Neural cell (in vitro differentiated cells): ENCODE data around the gene PERCC1. TPM values are rescaled to one million over a fixed set of nuclear protein-coding genes. Genes with fewer than 3 reads are reported as not detected.

Experiments
- H2AFZ ChIP-seq: fragments of 200-600, 300-800 bp; sonication (generic), shearing (Covaris generic); 2 replicates; pipeline ENCODE4 v1.6.0; 2014; ENCODE audit warnings: low read depth, mild to moderate bottlenecking, antibody characterized with exemption, low read length, moderate library complexity
- H3F3A ChIP-seq: fragments of 200-600 bp; shearing (Covaris generic); 2 replicates; pipeline ENCODE4 v1.6.1; 2016; ENCODE audit warnings: mild to moderate bottlenecking, moderate library complexity, mixed read lengths, antibody characterized with exemption, low read length; ENCODE audit not compliant: insufficient read depth, poor library complexity, severe bottlenecking
- H3K27ac ChIP-seq: fragments of 200-600, 300-800 bp; sonication (generic), shearing (Covaris generic); 2 replicates; pipeline ENCODE4 v1.5.1; 2014; ENCODE audit warnings: mild to moderate bottlenecking, low read length, moderate library complexity
- H3K27me3 ChIP-seq: fragments of 300-800, 200-600 bp; sonication (generic), shearing (Covaris generic); 2 replicates; pipeline ENCODE4 v1.6.0; 2014; ENCODE audit warnings: mild to moderate bottlenecking, low read depth, low read length, moderate library complexity; ENCODE audit not compliant: insufficient read depth
- H3K36me3 ChIP-seq: fragments of 300-800, 200-600 bp; sonication (generic), shearing (Covaris generic); 2 replicates; pipeline ENCODE4 v1.5.1; 2014; ENCODE audit warnings: mild to moderate bottlenecking, antibody characterized with exemption, low read length, moderate library complexity; ENCODE audit not compliant: insufficient read depth
- H3K4me2 ChIP-seq: fragments of 300-800, 200-600 bp; sonication (generic), shearing (Covaris generic); 2 replicates; pipeline ENCODE4 v1.6.0; 2014; ENCODE audit warnings: mild to moderate bottlenecking, low read length
- H3K4me3 ChIP-seq: fragments of 300-800, 200-600 bp; sonication (generic), shearing (Covaris generic); 2 replicates; pipeline ENCODE4 v1.5.1; 2014; ENCODE audit warnings: mild to moderate bottlenecking, low read length, moderate library complexity
- H3K79me2 ChIP-seq: fragments of 200-600 bp; shearing (Covaris generic); replicated peaks from 2 replicates; pipeline ENCODE4 v1.6.0; 2014; ENCODE audit warnings: mild to moderate bottlenecking, low read length, moderate library complexity; ENCODE audit not compliant: insufficient read depth
- H3K9ac ChIP-seq: fragments of 300-800, 200-600 bp; sonication (generic), shearing (Covaris generic); 2 replicates; pipeline ENCODE4 v1.6.1; 2016; ENCODE audit warnings: mild to moderate bottlenecking, low read length, mixed read lengths
- H3K9me2 ChIP-seq: fragments of 200-600 bp; shearing (Covaris generic); 2 replicates; pipeline ENCODE4 v1.6.1; 2016; ENCODE audit warnings: mild to moderate bottlenecking, low read length, mixed read lengths; ENCODE audit not compliant: insufficient read depth
- H3K9me3 ChIP-seq: fragments of 200-600, 300-800 bp; sonication (generic), shearing (Covaris generic); 2 replicates; pipeline ENCODE4 v1.6.1; 2016; ENCODE audit warnings: mild to moderate bottlenecking, mixed run types, low read length, moderate library complexity, mixed read lengths
- H4K20me1 ChIP-seq: fragments of 200-600 bp; shearing (Covaris generic); 2 replicates; pipeline ENCODE4 v1.6.1; 2016; ENCODE audit warnings: mild to moderate bottlenecking, mixed run types; ENCODE audit not compliant: insufficient read depth
- CTCF ChIP-seq: fragments of 450-650 bp; IDR thresholded peaks from 2 replicates; pipeline ENCODE4 v1.5.1; 2014; ENCODE audit warnings: antibody characterized with exemption, mild to moderate bottlenecking, moderate library complexity; ENCODE audit not compliant: poor library complexity, severe bottlenecking
- EP300 ChIP-seq: fragments of 450-650 bp; conservative IDR thresholded peaks from 2 replicates; pipeline ENCODE4 v1.6.1; 2014; ENCODE audit warnings: antibody characterized with exemption, mild to moderate bottlenecking, moderate library complexity; ENCODE audit not compliant: poor library complexity, severe bottlenecking
- EZH2 ChIP-seq: fragments of 200-600, 300-800 bp; shearing (Covaris generic), sonication (generic); IDR thresholded peaks from 2 replicates; pipeline ENCODE4 v1.6.1; 2014; ENCODE audit warnings: antibody characterized with exemption, low read length, borderline replicate concordance, mild to moderate bottlenecking; ENCODE audit not compliant: insufficient read depth, poor library complexity, severe bottlenecking
- MXI1 ChIP-seq: fragments of 450-650 bp; conservative IDR thresholded peaks from 2 replicates; pipeline ENCODE4 v1.6.1; 2014; ENCODE audit warnings: antibody characterized with exemption, mild to moderate bottlenecking; ENCODE audit not compliant: poor library complexity, severe bottlenecking
- POLR2AphosphoS5 ChIP-seq: IDR thresholded peaks from 2 replicates; pipeline ENCODE4 v1.6.1; 2012
- RAD21 ChIP-seq: fragments of 450-650 bp; conservative IDR thresholded peaks from 2 replicates; pipeline ENCODE4 v1.6.1; 2014; ENCODE audit warnings: antibody characterized with exemption, mild to moderate bottlenecking, moderate library complexity
- REST ChIP-seq: IDR thresholded peaks from 2 replicates; pipeline ENCODE4 v1.6.1; 2012; ENCODE audit warnings: borderline replicate concordance
- SMC3 ChIP-seq: fragments of 450-650 bp; conservative IDR thresholded peaks from 2 replicates; pipeline ENCODE4 v1.6.1; 2014; ENCODE audit warnings: antibody characterized with exemption, mild to moderate bottlenecking, moderate library complexity; ENCODE audit not compliant: poor library complexity
- TAF1 ChIP-seq: IDR thresholded peaks from 2 replicates; pipeline ENCODE4 v1.6.1; 2012; ENCODE audit warnings: low read depth
- polyA plus RNA-seq: library from polyadenylated mRNA; depleted of rRNA; stranded (reverse); fragments of >200 nt; gene quantifications from 2 replicates; pipeline ENCODE4 v1.2.3, GENCODE V29; 2014

Gene PERCC1
- polyA plus RNA-seq, 1 donor from 2014 or later = not detected

- Histone ChIP-seq H3K9me3 (no peaks in the 10 kb centered on the region), H3K36me3 (no peaks in the 10 kb centered on the region)
These were observed 43.5 kb upstream of the PERCC1 start for GRCh38 chr16:1387331-1387730.

GRCh38 chr16:1389762-1390161 is 41.1 kb upstream of the PERCC1 start:
- Histone ChIP-seq H3K9ac (no peak overlapping the region), H3F3A (no peaks in the 10 kb centered on the region), H3K27ac (no peak overlapping the region), H3K9me3 (no peaks in the 10 kb centered on the region), H3K4me3 (no peak overlapping the region), H4K20me1 (no peaks in the 10 kb centered on the region), H3K27me3 (no peaks in the 10 kb centered on the region), H3K79me2 (no peaks in the 10 kb centered on the region), H3K9me2 (no peaks in the 10 kb centered on the region), H3K4me2 (no peak overlapping the region), H2AFZ (no peak overlapping the region), H3K36me3 (no peaks in the 10 kb centered on the region)
- TF ChIP-seq SMC3 (no peak), REST (no peak), RAD21 (no peak), EZH2 (no peak), TAF1 (no peak), MXI1 (no peak), CTCF (no peak), EP300 (no peak), POLR2AphosphoS5 (no peak)

More at GRCh38 chr16:1387331-1387730, 43.5 kb upstream of the PERCC1 start:
- H3K27ac ChIP-seq = no peak overlapping the region
- no peaks in the 10 kb centered on the region for H3F3A ChIP-seq
- H4K20me1 ChIP-seq = no peaks in the 10 kb centered on the region
- H3K9me2 ChIP-seq = no peaks in the 10 kb centered on the region
- H3K9ac ChIP-seq = no peak overlapping the region
- no peak for TF ChIP-seq POLR2AphosphoS5
- no peak for TF ChIP-seq TAF1
- no peak for TF ChIP-seq MXI1
- TF ChIP-seq REST = no peak
- no peak overlapping the region for H3K4me2 ChIP-seq
- no peaks in the 10 kb centered on the region for H3K27me3 ChIP-seq
- no peak overlapping the region for H2AFZ ChIP-seq
- H3K4me3 ChIP-seq = no peak overlapping the region
- no peaks in the 10 kb centered on the region for H3K79me2 ChIP-seq
